Lung (tissue), 12 donors: Measurements from ENCODE around the gene TOR1B. TPM values are rescaled to one million over a fixed set of nuclear protein-coding genes. Genes with fewer than 3 reads are reported as not detected.

Source experiments
- ATAC-seq: fragments of 200-7000 bp; cut with Tn5 transposase; one replicate; pipeline ENCODE4 v1.9.1; 2020; ENCODE audit warnings: moderate number of reproducible peaks; ENCODE audit not compliant: insufficient read depth, low FRiP score
- DNase-seq, 3 donors: peaks; one replicate each; pipeline ENCODE4 v3.0.0-alpha.2; 2013 to 2017
- H3K27ac ChIP-seq, 2 donors: one replicate each; pipeline ENCODE4 v1.5.1; 2013; ENCODE audit warnings: mild to moderate bottlenecking in 2 of 2, moderate library complexity in 2 of 2, control low read depth in 1 of 2, inconsistent platforms in 1 of 2, low read depth in 1 of 2, low read length in 1 of 2
- H3K27me3 ChIP-seq, 3 donors: one replicate each; pipeline ENCODE4 v1.5.1; 2013; ENCODE audit warnings: low read length in 2 of 3; ENCODE audit not compliant: control insufficient read depth in 3 of 3, insufficient read depth in 3 of 3
- H3K36me3 ChIP-seq, 4 donors: one replicate each; pipeline ENCODE4 v1.5.1; 2013; ENCODE audit warnings: low read length in 4 of 4, mild to moderate bottlenecking in 1 of 4, moderate library complexity in 1 of 4; ENCODE audit not compliant: control insufficient read depth in 4 of 4, insufficient read depth in 4 of 4
- H3K4me1 ChIP-seq, 5 donors: one replicate each; pipeline ENCODE4 v1.5.1; 2013; ENCODE audit warnings: low read length in 5 of 5, mild to moderate bottlenecking in 2 of 5, moderate library complexity in 1 of 5; ENCODE audit not compliant: control insufficient read depth in 5 of 5, insufficient read depth in 5 of 5
- H3K4me3 ChIP-seq: one replicate; pipeline ENCODE4 v1.5.1; 2013; ENCODE audit warnings: mild to moderate bottlenecking, control low read depth, moderate library complexity
- H3K9ac ChIP-seq, 2 donors: one replicate each; pipeline ENCODE4 v1.5.1; 2013; ENCODE audit warnings: low read length in 2 of 2, control low read depth in 1 of 2; ENCODE audit not compliant: insufficient read depth in 1 of 2
- H3K9me3 ChIP-seq, 4 donors: one replicate each; pipeline ENCODE4 v1.5.1; 2013; ENCODE audit warnings: low read length in 3 of 4, mild to moderate bottlenecking in 1 of 4, moderate library complexity in 1 of 4; ENCODE audit not compliant: control insufficient read depth in 4 of 4, insufficient read depth in 3 of 4
- WGBS, 2 donors: extraction: QIAGEN DNeasy Blood & Tissue Kit; methylation state at CpG; one replicate each; pipeline ENCODE4 v1.1.7; 2013; 5-methylcytosine and 5-hydroxymethylcytosine counted together
- polyA plus RNA-seq, 2 donors: library from polyadenylated mRNA; stranded (reverse); fragments of 200-250 nt; gene quantifications; one replicate each; pipeline ENCODE4 v1.2.1, GENCODE V29; 2013
- total RNA-seq, 2 donors: library from RNA; depleted of rRNA in 1 of 2; stranded (reverse); fragments of >200 nt in 1 of 2; gene quantifications; one replicate each; pipeline ENCODE4 v1.2.1, GENCODE V29; 2014 to 2021
- TF ChIP-seq, protein P1 (sequence below): IDR thresholded peaks from 2 replicates; pipeline ENCODE4 v1.5.1; 2012; ENCODE audit warnings: mild to moderate bottlenecking; ENCODE audit errors: control extremely low read depth, extremely low read depth
- donor health status: control.
- donor health status: control.
- donor health status: Bipolar disorder and iron deficiency.
- donor health status: healthy.
- donor health status: DM: yes; HTN: yes; CAD: no.

TOR1B gene
- total and polyA plus RNA-seq, 4 donors: 10.1 to 26.7 (median 26.0) TPM

DNA sequence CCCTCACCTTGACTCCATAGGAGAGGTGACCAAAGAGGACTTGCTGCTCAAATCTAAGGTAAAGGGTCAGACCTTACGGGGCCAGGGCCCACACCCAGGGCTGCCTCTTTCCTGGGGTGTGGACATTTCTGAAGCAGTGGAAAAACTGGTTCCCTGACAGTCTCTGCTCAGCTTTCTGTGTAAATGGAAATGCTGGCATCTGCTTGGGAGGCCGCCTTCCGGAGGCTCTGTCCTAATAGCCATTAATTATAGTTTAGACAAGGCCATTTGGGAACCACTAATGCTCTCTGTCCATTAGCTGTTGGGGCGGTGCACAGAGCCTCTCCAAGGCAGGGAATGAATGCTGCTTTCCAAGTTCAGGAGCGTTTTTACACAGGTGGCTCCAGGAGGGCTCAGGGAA, 49.6 kb downstream of the TOR1B start:
- 61 to 85% methylated on average over 5 of the region's 5 CpGs for WGBS, 2 donors
- H3K9ac ChIP-seq: no peak overlapping the region
- no peak overlapping the region for H3K27ac ChIP-seq
- no peaks in the 10 kb centered on the region for H3K4me1 ChIP-seq
- H3K36me3 ChIP-seq: peaks cover 10 to 38% (median 21%) of the 10 kb centered on the region in 4 donors
- TF ChIP-seq, protein P1, sequence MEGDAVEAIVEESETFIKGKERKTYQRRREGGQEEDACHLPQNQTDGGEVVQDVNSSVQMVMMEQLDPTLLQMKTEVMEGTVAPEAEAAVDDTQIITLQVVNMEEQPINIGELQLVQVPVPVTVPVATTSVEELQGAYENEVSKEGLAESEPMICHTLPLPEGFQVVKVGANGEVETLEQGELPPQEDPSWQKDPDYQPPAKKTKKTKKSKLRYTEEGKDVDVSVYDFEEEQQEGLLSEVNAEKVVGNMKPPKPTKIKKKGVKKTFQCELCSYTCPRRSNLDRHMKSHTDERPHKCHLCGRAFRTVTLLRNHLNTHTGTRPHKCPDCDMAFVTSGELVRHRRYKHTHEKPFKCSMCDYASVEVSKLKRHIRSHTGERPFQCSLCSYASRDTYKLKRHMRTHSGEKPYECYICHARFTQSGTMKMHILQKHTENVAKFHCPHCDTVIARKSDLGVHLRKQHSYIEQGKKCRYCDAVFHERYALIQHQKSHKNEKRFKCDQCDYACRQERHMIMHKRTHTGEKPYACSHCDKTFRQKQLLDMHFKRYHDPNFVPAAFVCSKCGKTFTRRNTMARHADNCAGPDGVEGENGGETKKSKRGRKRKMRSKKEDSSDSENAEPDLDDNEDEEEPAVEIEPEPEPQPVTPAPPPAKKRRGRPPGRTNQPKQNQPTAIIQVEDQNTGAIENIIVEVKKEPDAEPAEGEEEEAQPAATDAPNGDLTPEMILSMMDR: no peak
- no peak for DNase-seq
- H3K4me3 ChIP-seq: no peak overlapping the region
- no peaks in the 10 kb centered on the region for H3K9me3 ChIP-seq
- no peak for ATAC-seq
- no peaks in the 10 kb centered on the region for H3K27me3 ChIP-seq

DNA sequence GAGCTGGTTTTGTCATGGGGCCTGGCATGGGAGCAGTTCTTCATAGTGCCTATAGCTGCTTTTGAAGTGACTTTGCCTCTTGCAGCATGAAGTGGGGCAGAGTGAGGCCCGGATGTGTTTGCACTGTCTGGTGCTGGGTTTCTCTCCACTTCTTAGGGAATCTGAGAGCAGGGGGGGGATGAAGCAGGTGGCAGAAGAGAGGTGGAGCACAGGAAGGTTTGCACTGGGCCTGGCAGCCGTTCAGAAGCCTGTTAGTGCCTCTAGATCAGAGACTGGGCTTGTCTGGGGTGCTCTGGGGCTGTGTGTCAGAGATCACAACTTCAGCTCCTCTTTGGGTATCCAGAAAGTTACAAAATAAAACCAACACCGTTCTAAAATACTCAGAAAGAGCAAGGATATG, 50.6 kb downstream of the TOR1B start:
- peaks cover 12 to 48% (median 30%) of the 10 kb centered on the region in 4 donors for H3K36me3 ChIP-seq
- H3K9ac ChIP-seq: no peak overlapping the region
- ATAC-seq (no peak), DNase-seq (no peak)
- H3K4me3 ChIP-seq: no peak overlapping the region
- no peaks in the 10 kb centered on the region for H3K9me3 ChIP-seq
- H3K27ac ChIP-seq: no peak overlapping the region
- H3K4me1 ChIP-seq: no peaks in the 10 kb centered on the region
- H3K27me3 ChIP-seq: no peaks in the 10 kb centered on the region
- WGBS, 2 donors: 49 to 91% methylated on average over 3 of the region's 3 CpGs
- TF ChIP-seq, protein P1: no peak

DNA sequence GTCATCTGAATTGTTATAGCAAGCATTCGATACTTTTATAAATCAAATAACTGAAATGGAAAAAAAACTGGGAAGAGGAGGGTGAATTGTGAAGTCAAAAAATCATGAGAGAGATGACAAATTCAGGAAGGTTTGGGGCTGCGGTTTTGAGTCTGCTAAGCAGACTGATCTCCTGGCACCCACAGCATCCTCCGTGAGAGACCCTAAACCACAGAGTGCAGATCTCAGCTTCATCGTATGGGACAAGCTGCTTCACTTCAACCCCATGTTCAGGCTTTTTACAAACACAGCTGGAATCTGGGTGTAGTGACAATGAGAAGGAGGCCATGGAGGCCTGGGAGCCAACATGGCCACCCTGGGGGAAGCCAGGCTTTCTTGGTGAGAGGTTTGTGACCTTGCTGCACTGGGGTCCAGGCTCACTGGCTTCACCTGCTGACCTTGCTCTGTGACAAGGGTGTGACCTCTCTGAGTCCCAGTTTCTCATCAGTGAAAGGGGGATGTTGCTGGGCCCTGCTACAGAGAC, 51.7 kb downstream of the TOR1B start:
- Histone ChIP-seq H3K9ac (no peak overlapping the region), H3K4me3 (no peak overlapping the region), H3K27ac (no peak overlapping the region), H3K36me3 (peaks cover 12 to 49% (median 34%) of the 10 kb centered on the region in 4 donors), H3K9me3 (no peaks in the 10 kb centered on the region), H3K4me1 (no peaks in the 10 kb centered on the region), H3K27me3 (no peaks in the 10 kb centered on the region)
- 87 to 95% methylated on average over 4 of the region's 4 CpGs for WGBS, 2 donors
- DNase-seq (no peak), ATAC-seq (no peak)
- TF ChIP-seq, protein P1: no peak

DNA sequence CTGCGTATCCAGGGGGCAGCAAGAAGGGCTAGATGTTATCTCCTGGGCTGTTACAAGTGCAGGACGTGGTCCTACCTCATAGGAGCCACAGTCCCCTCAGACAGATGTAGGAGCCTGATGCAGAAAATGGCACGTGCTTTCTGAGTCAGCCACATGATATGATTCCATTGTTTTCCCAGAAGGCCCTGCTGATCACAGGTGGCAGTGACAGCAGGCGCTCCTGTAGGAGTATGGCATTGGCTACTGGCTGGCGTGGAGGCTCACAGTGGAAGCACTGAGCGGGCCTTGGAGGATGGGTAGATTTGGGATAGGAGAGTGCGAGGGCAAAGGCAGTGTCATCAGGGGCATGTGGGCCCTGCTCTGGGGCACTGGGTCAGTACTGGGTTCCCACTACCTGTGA, 54.2 kb downstream of the TOR1B start:
- WGBS, 2 donors: 92 to 96% methylated on average over 7 of the region's 7 CpGs
- no peak overlapping the region for H3K4me3 ChIP-seq
- no peak overlapping the region for H3K27ac ChIP-seq
- DNase-seq (no peak), ATAC-seq (no peak)
- H3K4me1 ChIP-seq: no peaks in the 10 kb centered on the region
- H3K9ac ChIP-seq: no peak overlapping the region
- TF ChIP-seq, protein P1: no peak
- no peaks in the 10 kb centered on the region for H3K27me3 ChIP-seq
- H3K36me3 ChIP-seq: peaks cover 19 to 55% (median 35%) of the 10 kb centered on the region in 4 donors
- H3K9me3 ChIP-seq: no peaks in the 10 kb centered on the region
